HepG2 (cell line): Measurements from ENCODE around the gene TMEM19. TPM values are rescaled to one million over a fixed set of nuclear protein-coding genes. Genes with fewer than 3 reads are reported as not detected.

Experiments
- ATAC-seq: fragments of 200-7000 bp; cut with Tn5 transposase; 3 replicates; pipeline ENCODE4 v1.9.1; 2020; ENCODE audit warnings: mild to moderate bottlenecking, moderate library complexity
- BruUV-seq: library from RNA; stranded (reverse); fragments of 400-500 nt; replicated peaks from 2 replicates; lab custom pipeline; 2021; lab: Mats Ljungman, UMichigan
- CTCF ChIA-PET: fragments of 300-600 bp; formaldehyde crosslinking; extraction: SDS; loops from one replicate; lab custom pipeline; 2021; ENCODE audit warnings: low total read pairs, inconsistent platforms, low intra/inter-chr PET ratio; lab: Yijun Ruan, JAX
- POLR2A ChIA-PET: fragments of 350-600 bp; sonication (Branson Sonifier 250); formaldehyde crosslinking; loops from one replicate; lab custom pipeline; 2020; ENCODE audit warnings: antibody characterized with exemption, inconsistent platforms; lab: Yijun Ruan, JAX
- DNase-seq: peaks from one replicate; pipeline ENCODE4 v3.0.0-alpha.2; 2015; ENCODE audit warnings: low spot score
- FAIRE-seq: peaks from 3 replicates; lab custom pipeline; 2011; peaks lifted over from hg19 to GRCh38; lab: Jason Lieb, UNC
- H2AFZ ChIP-seq: one replicate; pipeline ENCODE4 v1.6.1; 2011; ENCODE audit warnings: low read length, inconsistent platforms
- H3K27ac ChIP-seq: fragments of 300-600 bp; 3 replicates; pipeline ENCODE4 v1.8.0; 2011; ENCODE audit warnings: mixed run types, mild to moderate bottlenecking, mixed read lengths, low read length, inconsistent platforms; ENCODE audit not compliant: insufficient read depth; ENCODE audit errors: extremely low read length
- H3K27me3 ChIP-seq, 2 experiments: fragments of 200-600 bp in 1 of 2; 2 replicates in 1 of 2; 3 replicates in 1 of 2; pipeline versions ENCODE4 v1.6.0 to v1.8.0; 2011; ENCODE audit warnings: low read length in 2 of 2, mild to moderate bottlenecking in 2 of 2, moderate library complexity in 2 of 2, inconsistent platforms in 1 of 2; ENCODE audit not compliant: insufficient read depth in 2 of 2, control insufficient read depth in 1 of 2
- H3K36me3 ChIP-seq, 2 experiments: fragments of 200-600 bp in 1 of 2; replicated peaks in 1 of 2; 2 replicates in 1 of 2; 3 replicates in 1 of 2; pipeline versions ENCODE4 v1.5.1 to v1.8.0; 2011; ENCODE audit warnings: low read length in 2 of 2, inconsistent platforms in 1 of 2; ENCODE audit not compliant: insufficient read depth in 2 of 2, control insufficient read depth in 1 of 2
- H3K4me1 ChIP-seq: 2 replicates; pipeline ENCODE4 v1.5.1; 2012; ENCODE audit warnings: low read length, inconsistent platforms; ENCODE audit not compliant: insufficient read depth
- H3K4me2 ChIP-seq: 2 replicates; pipeline ENCODE4 v1.6.0; 2011; ENCODE audit warnings: low read depth, low read length, inconsistent platforms
- H3K4me3 ChIP-seq, 3 experiments: fragments of 200-600 bp in 1 of 3; sonication (generic), shearing (Covaris generic) in 1 of 3; replicated peaks in 1 of 3; 2 replicates each; pipeline ENCODE4 v1.5.1; 2011 to 2016; ENCODE audit warnings: low read length in 3 of 3, inconsistent platforms in 2 of 3, low read depth in 2 of 3, mild to moderate bottlenecking in 2 of 3, control low read depth in 1 of 3, mixed read lengths in 1 of 3; ENCODE audit not compliant: insufficient read depth in 1 of 3
- H3K79me2 ChIP-seq: one replicate; pipeline ENCODE4 v1.6.1; 2011; ENCODE audit warnings: low read length, inconsistent platforms; ENCODE audit not compliant: insufficient read depth
- H3K9ac ChIP-seq: 2 replicates; pipeline ENCODE4 v1.6.0; 2011; ENCODE audit warnings: mild to moderate bottlenecking, low read depth, low read length, inconsistent platforms; ENCODE audit not compliant: insufficient read depth
- H3K9me3 ChIP-seq: 2 replicates; pipeline ENCODE4 v1.5.1; 2012; ENCODE audit warnings: mild to moderate bottlenecking, low read length
- H4K20me1 ChIP-seq: 2 replicates; pipeline ENCODE4 v1.6.0; 2011; ENCODE audit warnings: inconsistent platforms, mild to moderate bottlenecking, low read length, moderate library complexity; ENCODE audit not compliant: insufficient read depth
- E2F1 ChIP-seq: sonication (generic); formaldehyde crosslinking; IDR thresholded peaks from 2 replicates; pipeline ENCODE4 v1.5.0; 2020; ENCODE audit warnings: missing genetic modification reagents
- FOSL2 ChIP-seq: sonication (generic); formaldehyde crosslinking; IDR thresholded peaks from 2 replicates; pipeline ENCODE4 v1.4.0; 2020; ENCODE audit warnings: missing genetic modification reagents
- GATA4 ChIP-seq: sonication (generic); IDR thresholded peaks from 2 replicates; pipeline ENCODE4 v1.6.1; 2016; ENCODE audit warnings: antibody characterized with exemption, low read depth, borderline replicate concordance
- HHEX ChIP-seq: IDR thresholded peaks from 2 replicates; pipeline ENCODE4 v1.6.1; 2016; ENCODE audit warnings: control low read depth
- IKZF1 ChIP-seq: fragments of 450-650 bp; IDR thresholded peaks from 2 replicates; pipeline ENCODE4 v1.7.1; 2016
- IRF1 ChIP-seq: sonication (generic); formaldehyde crosslinking; IDR thresholded peaks from 2 replicates; pipeline ENCODE4 v1.4.0; 2020; ENCODE audit warnings: low read depth, mild to moderate bottlenecking, missing genetic modification reagents
- LCORL ChIP-seq, 2 experiments: fragments of 450-650 bp in 1 of 2; sonication (generic) in 1 of 2; formaldehyde crosslinking in 1 of 2; IDR thresholded peaks; 2 replicates each; pipeline versions ENCODE4 v1.5.0 to v1.6.1; 2017 to 2020; ENCODE audit warnings: antibody characterized with exemption in 1 of 2, missing genetic modification reagents in 1 of 2
- NR1H2 ChIP-seq: sonication (generic); formaldehyde crosslinking; IDR thresholded peaks from 2 replicates; pipeline ENCODE4 v1.8.1; 2022; ENCODE audit warnings: low read depth, missing genetic modification reagents, borderline replicate concordance
- PTBP1 ChIP-seq: fragments of 200-400 bp; formaldehyde crosslinking; IDR thresholded peaks from 2 replicates; pipeline ENCODE4 v1.6.1; 2018; ENCODE audit warnings: low read length, low read depth; ENCODE audit not compliant: poor library complexity, severe bottlenecking
- SMC3 ChIP-seq: IDR thresholded peaks from 2 replicates; pipeline ENCODE4 v1.6.1; 2011; ENCODE audit warnings: low read length, improper control_type of control experiment
- ZFP36 ChIP-seq: fragments of 150-350 bp; IDR thresholded peaks from 2 replicates; pipeline ENCODE4 v1.6.1; 2018; ENCODE audit warnings: borderline replicate concordance, low read length, low read depth; ENCODE audit not compliant: partially characterized antibody
- ZNF317 ChIP-seq: sonication (generic); formaldehyde crosslinking; IDR thresholded peaks from 2 replicates; pipeline ENCODE4 v1.5.0; 2020; ENCODE audit warnings: mild to moderate bottlenecking, missing genetic modification reagents
- ZNF639 ChIP-seq: conservative IDR thresholded peaks from 2 replicates; pipeline ENCODE4 v1.6.1; 2018; ENCODE audit warnings: missing genetic modification reagents
- ZNF724P ChIP-seq: sonication (generic); formaldehyde crosslinking; IDR thresholded peaks from 2 replicates; pipeline ENCODE4 v1.8.0; 2022; ENCODE audit warnings: missing genetic modification reagents, borderline replicate concordance
- ZNF772 ChIP-seq: sonication (generic); formaldehyde crosslinking; IDR thresholded peaks from 2 replicates; pipeline ENCODE4 v1.5.0; 2020; ENCODE audit warnings: mild to moderate bottlenecking, missing genetic modification reagents
- WGBS: methylation state at CpG from one replicate; pipeline ENCODE4 v1.1.6; 2017; ENCODE audit warnings: low lambda C conversion rate; 5-methylcytosine and 5-hydroxymethylcytosine counted together
- in situ Hi-C: cut with HindIII; loops from 2 replicates; pipeline ENCODE4 v1.10.0; 2017; ENCODE audit warnings: low pct_unique_long_range_greater_than_20kb; ENCODE audit not compliant: extremely low pct_ligation_motif_present
- intact Hi-C: fragments of 100-400 bp; cut with micrococcal nuclease; formaldehyde crosslinking; loops from one replicate; pipeline ENCODE4 v1.10.0; 2022; ENCODE audit not compliant: unreplicated experiment
- polyA plus RNA-seq, 8 experiments: library from polyadenylated mRNA; depleted of rRNA in 3 of 8; stranded (reverse) in 7 of 8; unstranded in 1 of 8; fragments of >200 nt; fragmentation: Illumina TruSeq in 4 of 8; extraction: Trizol in 4 of 8; gene quantifications; 2 replicates each; pipeline versions ENCODE4 v1.2.1 to v1.2.3, GENCODE V29; 2011 to 2016; ENCODE audit warnings: low read depth in 4 of 8, missing spikeins in 1 of 8, mixed read lengths in 1 of 8; ENCODE audit not compliant: insufficient read depth in 1 of 8
- total RNA-seq, 5 experiments: library from RNA; depleted of rRNA; stranded (reverse); fragments of >200 nt; fragmentation: Illumina TruSeq; extraction: Trizol; gene quantifications; 2 replicates each; pipeline ENCODE4 v1.2.3, GENCODE V29; 2016; ENCODE audit warnings: low read depth in 1 of 5

Gene TMEM19
- total and polyA plus RNA-seq, 2 of the 13 experiments (the other 11 are each of a cell fraction or from before 2014, with no cell fraction given), result 16.9 to 22.5 TPM

- in situ Hi-C loops (no loop called here), intact Hi-C loops (no loop called here)
- no peaks in the 10 kb centered on the region for H4K20me1 ChIP-seq
- TF ChIP-seq SMC3 (no peak), ZNF317 (CRISPR knock-in tag) (no peak), ZNF639 (no peak), HHEX (CRISPR knock-in tag) (no peak), IKZF1 (no peak)
- no peak overlapping the region for H3K27ac ChIP-seq
- H3K79me2 ChIP-seq, result no peaks in the 10 kb centered on the region
- ChIA-PET CTCF (no interaction called here), POLR2A (interaction anchor here (1.4 kb wide), 1 partner anchor 23 kb away, joined by 6 read pairs; the partner anchor contains the start of gene TMEM19)
- 100% methylated on average over 1 of the region's 1 CpG for WGBS
- peaks cover 8% of the 10 kb centered on the region; the same call in 1 of the 2 replicates for H3K9me3 ChIP-seq
- H3K4me2 ChIP-seq, result no peak overlapping the region
- DNase-seq, result no peak
- no peak overlapping the region for H3K9ac ChIP-seq
- H2AFZ ChIP-seq, result no peak overlapping the region
- no peaks in the 10 kb centered on the region for H3K27me3 ChIP-seq
- no peak for ATAC-seq
- peaks cover 16% of the 10 kb centered on the region for H3K4me1 ChIP-seq
- H3K36me3 ChIP-seq, result no peaks in the 10 kb centered on the region
- FAIRE-seq, result no peak
- H3K4me3 ChIP-seq, result no peak overlapping the region
- BruUV-seq, result no TSS peak
Observed at GRCh38 chr12:71708658-71709057, 22.8 kb downstream of the TMEM19 start.

- Histone ChIP-seq H4K20me1 (no peaks in the 10 kb centered on the region), H3K4me1 (peaks cover 16% of the 10 kb centered on the region), H3K4me3 (no peak overlapping the region), H3K27ac (no peak overlapping the region), H3K4me2 (no peak overlapping the region), H3K27me3 (no peaks in the 10 kb centered on the region), H3K9ac (no peak overlapping the region), H2AFZ (no peak overlapping the region), H3K36me3 (no peaks in the 10 kb centered on the region), H3K9me3 (peaks cover 14% of the 10 kb centered on the region; the same call in 1 of the 2 replicates), H3K79me2 (no peaks in the 10 kb centered on the region)
- no TSS peak for BruUV-seq
- WGBS, result 45% methylated on average over 7 of the region's 7 CpGs
- no peak for FAIRE-seq
- POLR2A ChIA-PET, result no interaction called here
- DNase-seq, result peak; percentile 34
- intact Hi-C loops, result no loop called here
- CTCF ChIA-PET, result no interaction called here
- ATAC-seq, result peak; percentile 76
- in situ Hi-C loops, result no loop called here
- no peak for TF ChIP-seq GATA4
- peak; percentile 79 for TF ChIP-seq FOSL2 (CRISPR knock-in tag)
- TF ChIP-seq E2F1, result no peak
- TF ChIP-seq LCORL (IDR thresholded peaks at IDR 0.05), result no peak
- no peak for TF ChIP-seq LCORL (CRISPR knock-in tag; IDR thresholded peaks at IDR 0.05)
- no peak for TF ChIP-seq NR1H2 (CRISPR knock-in tag)
- TF ChIP-seq PTBP1, result no peak
- TF ChIP-seq IRF1 (CRISPR knock-in tag), result no peak
- TF ChIP-seq ZNF724P, result no peak
- TF ChIP-seq ZFP36, result no peak
- no peak for TF ChIP-seq ZNF772 (CRISPR knock-in tag)
Observed at GRCh38 chr12:71710276-71711125, 24.6 kb downstream of the TMEM19 start.
